VCaP (cell line): ENCODE measurements around the gene NHLRC4.

Experiments
- H3K27ac ChIP-seq: fragments of 450-650 bp; 2 replicates; pipeline ENCODE4 v1.5.1; 2017
- CTCF ChIP-seq: fragments of 450-650 bp; conservative IDR thresholded peaks from 2 replicates; pipeline ENCODE4 v1.5.1; 2017; ENCODE audit warnings: mild to moderate bottlenecking, moderate library complexity

The NHLRC4 gene

GRCh38 chr16:586047-586644 is 19.3 kb downstream of the NHLRC4 start:
- no peak overlapping the region for H3K27ac ChIP-seq
- TF ChIP-seq CTCF, result no peak

GRCh38 chr16:586645-587590 is 20.1 kb downstream of the NHLRC4 start:
- peak overlapping the region; percentile 94 for H3K27ac ChIP-seq
- no peak for TF ChIP-seq CTCF

GRCh38 chr16:588639-588888 is 21.8 kb downstream of the NHLRC4 start:
- no peak for TF ChIP-seq CTCF
- H3K27ac ChIP-seq, result peak overlapping the region; percentile 94

GRCh38 chr16:588889-589657 is 22.3 kb downstream of the NHLRC4 start:
- H3K27ac ChIP-seq, result peak overlapping the region; percentile 94
- no peak for TF ChIP-seq CTCF

GRCh38 chr16:589658-590187 is 22.9 kb downstream of the NHLRC4 start, which contains the start of gene RAB40C:
Gene RAB40C, plus strand, starts transcription at chr16:590066. Its CDS starts 226 bp downstream, at chr16:590292.
- no peak for TF ChIP-seq CTCF
- peak within 1 kb of the TSS; percentile 94 for H3K27ac ChIP-seq

GRCh38 chr16:590188-590814 is 23.5 kb downstream of the NHLRC4 start:
- H3K27ac ChIP-seq, result peak overlapping the region; percentile 94

More at GRCh38 chr16:590188-590814, 23.5 kb downstream of the NHLRC4 start:
- TF ChIP-seq CTCF, result 0 out of 2 replicates have a peak, but pooled peaks have one; percentile 6
